Measurements from ENCODE around the gene RNF26. TPM values are rescaled to one million over a fixed set of nuclear protein-coding genes. Genes with fewer than 3 reads are reported as not detected.

Gene RNF26
- total RNA-seq = 10 to 100 TPM; 33.5 to 35.1 TPM

DNA sequence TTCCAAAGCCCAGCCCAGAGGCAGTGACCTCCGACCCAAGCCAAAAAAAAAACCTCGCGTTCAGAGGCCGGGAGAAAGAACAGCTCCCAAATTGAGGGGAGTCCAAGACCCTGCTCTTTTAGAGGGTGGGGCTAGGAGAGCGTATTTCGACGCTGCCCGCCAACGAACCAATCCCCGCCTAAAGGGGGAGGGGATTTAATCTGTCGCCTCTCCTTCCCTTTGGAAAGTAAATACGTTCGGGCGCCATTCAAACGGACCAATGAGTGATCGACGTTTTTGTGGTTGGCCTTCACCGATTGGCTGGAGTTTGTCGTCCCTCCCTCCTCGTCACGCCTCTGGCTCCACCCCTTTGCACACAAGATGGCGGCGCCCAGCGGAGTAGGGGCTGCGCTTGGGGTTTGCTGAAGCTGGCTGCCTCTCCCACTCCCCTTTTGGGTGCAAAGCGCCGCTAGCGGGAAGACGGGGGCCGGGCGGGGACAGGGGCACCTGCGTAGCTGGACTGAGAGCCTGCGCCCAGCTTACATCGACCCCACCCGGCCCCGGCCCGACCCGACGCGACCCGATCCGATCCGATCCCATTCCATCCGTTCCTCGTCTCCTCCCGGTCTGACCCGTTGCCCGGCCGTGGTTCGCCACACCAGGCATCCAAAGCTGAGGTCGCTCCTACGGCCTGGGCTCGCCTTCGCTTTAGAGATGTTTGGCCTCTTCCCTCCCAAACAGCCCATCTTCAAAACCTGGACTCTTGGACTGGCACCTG is at the start of gene RNF26:
TSS of gene RNF26 (plus strand) at position 354 of the 757 bp plus-strand sequence. CDS start 596 bp downstream, outside the sequence.
- peak within 1 kb of the TSS; percentile 94 for H3K27ac Mint-ChIP-seq
- peaks cover 19% of the 10 kb centered on the region for H3K27me3 Mint-ChIP-seq
- peaks cover 60% of the 10 kb centered on the region for H3K4me1 Mint-ChIP-seq
- peaks cover 20% of the 10 kb centered on the region for H3K36me3 Mint-ChIP-seq (ENCODE audit: low read depth)
- peak; percentile 96 for DNase-seq
- ChIA-PET CTCF (interaction anchor here (1.1 to 2.2 kb wide), 4 partner anchors 11 to 47 kb away, joined by 4 to 14 read pairs (median 9); partner anchors contain the start of gene USP2), POLR2A (interaction anchor here (0.6 to 2.1 kb wide), 12 partner anchors 9 to 267 kb away, joined by 3 to 13 read pairs (median 4); partner anchors contain the start of genes C2CD2L, CBL, NLRX1 and VPS11)
- H3K4me3 Mint-ChIP-seq = peak within 1 kb of the TSS; percentile 100
- H3K9me3 Mint-ChIP-seq = no peaks in the 10 kb centered on the region

DNA sequence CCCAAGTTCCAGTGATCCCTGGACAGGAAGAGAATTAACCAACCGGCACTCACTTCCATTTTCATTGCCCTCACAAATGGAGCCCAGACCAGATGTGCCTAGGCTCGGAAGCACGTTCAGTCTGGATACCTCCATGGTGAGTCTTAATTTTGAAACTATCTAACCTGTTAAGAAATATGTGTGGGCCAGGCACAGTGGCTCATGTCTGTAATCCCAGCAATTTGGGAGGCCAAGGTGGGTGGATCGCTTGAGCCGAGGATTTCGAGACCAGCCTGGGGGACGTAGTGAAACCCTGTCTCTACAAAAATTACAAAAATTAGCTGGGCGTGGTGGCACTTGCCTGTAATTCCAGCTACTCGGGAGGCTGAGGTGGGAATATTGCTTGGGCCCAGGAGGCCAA is 48.9 kb upstream of the RNF26 start:
- POLR2A ChIA-PET = interaction anchor here (1.3 to 1.6 kb wide), 2 partner anchors 21 to 22 kb away, joined by 3 to 8 read pairs; no protein-coding TSS in a partner anchor
- CTCF ChIA-PET = interaction anchor here (1.1 to 5.8 kb wide), 8 partner anchors 22 to 203 kb away, joined by 3 to 74 read pairs (median 4); partner anchors contain the start of gene CBL
- no peaks in the 10 kb centered on the region for H3K27me3 Mint-ChIP-seq
- H3K4me3 Mint-ChIP-seq = no peak overlapping the region
- H3K9me3 Mint-ChIP-seq = no peaks in the 10 kb centered on the region
- no peak for DNase-seq
- H3K4me1 Mint-ChIP-seq = peaks cover 28% of the 10 kb centered on the region
- H3K36me3 Mint-ChIP-seq (ENCODE audit: low read depth) = peaks cover 41% of the 10 kb centered on the region
- no peak overlapping the region for H3K27ac Mint-ChIP-seq

DNA sequence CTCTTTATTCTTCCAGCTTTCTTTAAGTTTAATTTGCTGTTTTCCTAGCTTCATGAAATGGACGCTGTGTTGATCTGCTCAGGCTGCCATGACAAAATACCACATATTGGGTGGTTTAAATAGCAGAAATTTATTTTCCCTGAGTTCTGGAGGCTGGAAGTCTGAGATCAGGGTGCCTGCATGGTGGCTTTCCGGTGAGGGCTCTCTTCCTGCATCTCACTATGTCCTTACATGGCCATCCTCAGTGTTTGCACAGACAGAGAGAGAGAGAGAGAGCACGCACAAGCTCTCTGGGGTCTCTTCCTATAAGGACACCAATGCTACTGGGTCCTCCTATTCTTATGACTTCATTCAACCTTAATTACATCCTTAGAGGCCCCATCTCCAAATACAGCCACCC is 46.1 kb upstream of the RNF26 start:
- H3K36me3 Mint-ChIP-seq (ENCODE audit: low read depth) = peaks cover 53% of the 10 kb centered on the region
- DNase-seq = no peak
- H3K4me1 Mint-ChIP-seq = peaks cover 15% of the 10 kb centered on the region
- H3K9me3 Mint-ChIP-seq = peaks cover 3% of the 10 kb centered on the region
- POLR2A ChIA-PET = interaction anchor here (0.7 kb wide), 1 partner anchor 29 kb away, joined by 3 read pairs; no protein-coding TSS in a partner anchor
- H3K27me3 Mint-ChIP-seq = no peaks in the 10 kb centered on the region
- CTCF ChIA-PET = interaction anchor here (1.3 kb wide), 1 partner anchor 33 kb away, joined by 4 read pairs; no protein-coding TSS in a partner anchor
- H3K27ac Mint-ChIP-seq = no peak overlapping the region
- no peak overlapping the region for H3K4me3 Mint-ChIP-seq

DNA sequence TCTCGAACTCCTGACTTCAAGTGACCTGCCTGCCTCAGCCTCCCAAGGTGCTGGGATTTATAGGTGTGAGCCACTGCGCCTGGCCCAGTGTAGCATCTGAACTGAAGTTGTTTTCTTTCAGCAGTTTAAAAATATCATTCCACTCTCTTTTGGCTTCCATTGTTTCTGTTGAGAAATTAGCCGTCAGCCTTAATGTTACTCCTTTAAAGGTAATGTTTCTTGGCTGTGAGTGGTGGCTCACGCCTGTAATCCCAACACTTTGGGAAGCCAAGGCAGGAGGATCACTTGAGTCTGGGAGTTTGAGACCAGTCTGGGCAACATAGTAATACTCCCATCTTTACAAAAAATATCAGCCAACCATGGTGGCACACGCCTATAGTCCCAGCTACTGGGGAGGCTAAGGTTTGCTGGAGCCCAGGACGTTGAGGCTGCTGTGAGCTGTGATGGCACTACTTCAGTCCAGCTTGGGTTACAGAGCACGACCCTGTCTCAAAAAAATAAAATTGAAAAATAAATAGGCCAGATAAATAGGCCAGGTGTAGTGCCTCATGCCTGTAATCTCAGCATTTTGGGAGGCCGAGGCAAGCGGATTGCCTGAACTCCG is 43.3 kb upstream of the RNF26 start:
- peaks cover 2% of the 10 kb centered on the region for H3K4me1 Mint-ChIP-seq
- ChIA-PET CTCF (interaction anchor here (2.4 kb wide), 1 partner anchor 32 kb away, joined by 9 read pairs; no protein-coding TSS in a partner anchor), POLR2A (no interaction called here)
- no peak overlapping the region for H3K27ac Mint-ChIP-seq
- H3K9me3 Mint-ChIP-seq = peaks cover 3% of the 10 kb centered on the region
- no peak overlapping the region for H3K4me3 Mint-ChIP-seq
- peaks cover 41% of the 10 kb centered on the region for H3K36me3 Mint-ChIP-seq (ENCODE audit: low read depth)
- no peak for DNase-seq
- H3K27me3 Mint-ChIP-seq = no peaks in the 10 kb centered on the region

DNA sequence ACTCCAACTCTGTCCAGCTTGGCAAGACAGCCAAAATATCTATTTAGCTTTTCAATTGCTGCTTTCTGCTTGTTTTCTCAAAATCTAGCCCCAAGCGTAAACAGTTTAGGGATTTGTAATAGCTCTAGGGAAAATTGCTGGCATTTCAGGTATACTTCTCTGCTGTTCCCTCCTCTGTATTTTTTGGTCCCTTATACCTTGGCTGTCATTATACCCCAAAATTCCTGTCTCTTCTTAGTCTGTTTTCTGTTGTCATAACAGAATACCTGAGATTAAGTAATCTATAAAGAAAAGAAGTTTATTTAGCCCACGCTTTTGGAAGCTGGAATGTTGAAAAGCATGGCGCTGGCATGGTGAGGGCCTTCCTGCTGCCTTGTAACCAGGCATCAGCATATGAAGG is 40.9 kb upstream of the RNF26 start:
- Mint-ChIP-seq H3K27ac (no peak overlapping the region), H3K9me3 (peaks cover 3% of the 10 kb centered on the region), H3K36me3 (ENCODE audit: low read depth) (peaks cover 42% of the 10 kb centered on the region), H3K4me1 (no peaks in the 10 kb centered on the region), H3K4me3 (no peak overlapping the region), H3K27me3 (no peaks in the 10 kb centered on the region)
- ChIA-PET CTCF (interaction anchor here (1.2 to 1.5 kb wide), 4 partner anchors 10 to 87 kb away, joined by 3 to 6 read pairs (median 4); partner anchors contain the start of gene CBL), POLR2A (no interaction called here)
- no peak for DNase-seq

DNA sequence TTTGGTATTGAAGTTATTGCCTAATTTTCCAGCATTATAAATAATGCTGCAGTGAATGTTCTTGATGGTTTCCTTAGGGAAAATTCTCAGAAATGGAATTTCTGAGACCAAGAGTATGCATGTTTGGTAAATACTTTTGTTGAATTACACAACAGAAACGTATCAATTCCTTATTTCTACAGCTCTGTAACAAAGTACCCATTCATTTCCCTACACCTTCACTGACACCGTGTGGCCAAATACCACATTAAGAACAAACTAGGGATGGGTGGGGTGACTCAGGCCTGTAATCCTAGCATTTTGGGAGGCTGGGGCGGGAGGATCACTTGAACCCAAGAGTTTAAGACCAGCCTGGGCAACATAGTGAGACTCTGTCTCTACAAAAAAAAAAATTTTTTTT is 39.1 kb upstream of the RNF26 start:
- Mint-ChIP-seq H3K9me3 (peaks cover 3% of the 10 kb centered on the region), H3K36me3 (ENCODE audit: low read depth) (peaks cover 50% of the 10 kb centered on the region), H3K4me3 (no peak overlapping the region), H3K4me1 (no peaks in the 10 kb centered on the region), H3K27me3 (no peaks in the 10 kb centered on the region), H3K27ac (no peak overlapping the region)
- DNase-seq = no peak
- POLR2A ChIA-PET = interaction anchor here (0.5 kb wide), 1 partner anchor 39 kb away, joined by 3 read pairs; the partner anchor contains the start of gene RNF26
- CTCF ChIA-PET = interaction anchor here (1.1 kb wide), 1 partner anchor 89 kb away, joined by 6 read pairs; the partner anchor contains the start of gene CBL

DNA sequence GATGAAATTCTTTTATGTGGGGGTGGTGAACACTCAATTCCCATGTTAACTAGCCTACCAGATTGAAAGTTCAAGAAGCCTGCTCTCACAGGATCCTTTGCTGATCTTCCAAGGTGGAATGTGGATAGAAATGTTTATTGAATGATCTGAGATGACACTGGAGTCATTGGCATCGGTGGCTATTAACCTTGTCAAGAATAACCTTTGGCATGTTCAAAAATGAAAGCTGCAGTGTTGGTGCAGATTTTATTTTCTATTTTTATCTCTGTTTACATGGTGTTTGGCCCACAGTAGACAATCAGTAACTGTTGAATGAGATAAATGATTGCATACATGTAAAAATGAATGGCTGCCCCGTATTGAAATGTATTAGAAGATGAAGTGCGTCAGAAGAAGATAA is 36.4 kb upstream of the RNF26 start:
- ChIA-PET CTCF (interaction anchor here (1.0 kb wide), 2 partner anchors 10 to 23 kb away, joined by 3 read pairs; no protein-coding TSS in a partner anchor), POLR2A (no interaction called here)
- H3K36me3 Mint-ChIP-seq (ENCODE audit: low read depth) = peaks cover 56% of the 10 kb centered on the region

DNA sequence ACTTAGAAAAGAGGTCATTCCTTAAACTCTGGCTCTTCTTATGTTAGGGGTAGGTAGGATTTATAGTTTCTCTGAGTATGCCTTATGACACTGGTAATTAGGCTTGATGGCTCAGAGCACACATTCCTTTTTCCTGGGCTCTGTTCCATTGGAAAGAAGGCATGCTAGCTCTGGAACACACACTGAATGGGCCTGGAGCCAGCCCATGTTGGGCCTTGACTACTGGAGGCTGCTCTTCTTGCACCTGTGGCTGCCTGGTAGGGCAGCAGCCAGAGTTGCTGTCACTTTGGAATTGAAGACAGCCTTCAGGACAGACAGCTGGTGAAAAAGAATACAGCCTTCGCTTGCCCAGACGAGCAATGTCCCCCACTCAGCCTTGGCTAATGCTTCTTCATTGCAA is 35.6 kb upstream of the RNF26 start:
- ChIA-PET POLR2A (no interaction called here), CTCF (no interaction called here)
- Mint-ChIP-seq H3K36me3 (ENCODE audit: low read depth) (peaks cover 64% of the 10 kb centered on the region), H3K9me3 (no peaks in the 10 kb centered on the region), H3K27ac (peak overlapping the region; percentile 8), H3K4me3 (no peak overlapping the region), H3K27me3 (no peaks in the 10 kb centered on the region), H3K4me1 (no peaks in the 10 kb centered on the region)
- DNase-seq = no peak

More for the DNA sequence above, 36.4 kb upstream of the RNF26 start:
- Mint-ChIP-seq H3K9me3 (no peaks in the 10 kb centered on the region), H3K27me3 (no peaks in the 10 kb centered on the region), H3K4me3 (no peak overlapping the region), H3K4me1 (no peaks in the 10 kb centered on the region), H3K27ac (no peak overlapping the region)
- DNase-seq = no peak

DNA sequence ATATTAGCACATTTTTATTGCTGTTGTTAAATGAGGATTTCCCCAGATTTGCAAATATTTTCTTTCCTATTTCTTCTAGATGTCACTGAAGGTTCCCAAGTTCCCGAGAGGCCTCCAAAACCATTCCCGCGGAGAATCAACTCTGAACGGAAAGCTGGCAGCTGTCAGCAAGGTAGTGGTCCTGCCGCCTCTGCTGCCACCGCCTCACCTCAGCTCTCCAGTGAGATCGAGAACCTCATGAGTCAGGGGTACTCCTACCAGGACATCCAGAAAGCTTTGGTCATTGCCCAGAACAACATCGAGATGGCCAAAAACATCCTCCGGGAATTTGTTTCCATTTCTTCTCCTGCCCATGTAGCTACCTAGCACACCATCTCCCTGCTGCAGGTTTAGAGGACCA is 34.9 kb upstream of the RNF26 start:
- Mint-ChIP-seq H3K9me3 (no peaks in the 10 kb centered on the region), H3K27ac (no peak overlapping the region), H3K4me1 (no peaks in the 10 kb centered on the region), H3K36me3 (ENCODE audit: low read depth) (peaks cover 69% of the 10 kb centered on the region), H3K27me3 (no peaks in the 10 kb centered on the region), H3K4me3 (no peak overlapping the region)
- CTCF ChIA-PET = interaction anchor here (0.8 kb wide), 1 partner anchor 131 kb away, joined by 3 read pairs; no protein-coding TSS in a partner anchor
- POLR2A ChIA-PET = interaction anchor here (0.8 kb wide), 1 partner anchor 22 kb away, joined by 3 read pairs; no protein-coding TSS in a partner anchor
- no peak for DNase-seq

DNA sequence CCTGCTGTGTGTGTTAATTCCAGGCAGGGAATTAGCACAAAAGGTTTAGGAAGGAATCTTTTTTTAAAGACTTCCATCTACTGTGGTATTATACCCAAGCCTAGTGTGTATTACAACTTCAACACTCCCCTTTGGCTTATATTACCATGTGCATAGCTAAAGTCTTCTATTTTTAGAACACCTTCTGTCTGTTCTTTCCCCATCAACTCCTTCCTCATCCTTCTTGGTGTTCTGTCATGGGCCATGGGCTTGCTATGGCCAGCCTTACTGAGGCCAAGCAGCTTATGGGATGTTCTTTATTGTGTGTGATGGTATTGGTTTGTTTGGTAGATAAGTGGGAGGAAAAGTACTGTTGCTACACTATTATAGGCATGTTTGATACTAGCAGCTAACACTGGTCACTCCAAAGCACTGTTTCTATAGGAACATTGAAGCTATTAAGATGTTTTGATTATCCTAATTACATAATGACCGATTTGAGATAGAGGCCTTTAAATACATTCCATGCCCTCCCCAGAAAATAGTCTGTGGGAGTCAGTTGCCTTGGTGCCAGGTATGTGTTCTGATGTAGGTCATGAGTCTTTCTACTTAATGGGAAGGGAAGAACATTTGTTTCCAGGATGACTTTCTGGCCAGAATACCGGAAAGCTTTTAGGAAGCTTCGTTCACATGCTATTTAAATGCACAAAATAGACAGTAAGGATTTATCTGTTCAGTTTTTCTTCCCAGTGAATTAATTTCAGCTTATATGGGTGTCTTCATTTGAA is 33.9 kb upstream of the RNF26 start:
- Mint-ChIP-seq H3K4me1 (peaks cover 4% of the 10 kb centered on the region), H3K27ac (no peak overlapping the region), H3K9me3 (no peaks in the 10 kb centered on the region), H3K27me3 (no peaks in the 10 kb centered on the region), H3K36me3 (ENCODE audit: low read depth) (peaks cover 75% of the 10 kb centered on the region), H3K4me3 (no peak overlapping the region)
- no peak for DNase-seq
- ChIA-PET CTCF (interaction anchor here (0.8 to 1.6 kb wide), 5 partner anchors 20 to 131 kb away, joined by 3 to 5 read pairs (median 4); partner anchors contain the start of gene CBL), POLR2A (interaction anchor here (0.8 kb wide), 1 partner anchor 21 kb away, joined by 3 read pairs; no protein-coding TSS in a partner anchor)

DNA sequence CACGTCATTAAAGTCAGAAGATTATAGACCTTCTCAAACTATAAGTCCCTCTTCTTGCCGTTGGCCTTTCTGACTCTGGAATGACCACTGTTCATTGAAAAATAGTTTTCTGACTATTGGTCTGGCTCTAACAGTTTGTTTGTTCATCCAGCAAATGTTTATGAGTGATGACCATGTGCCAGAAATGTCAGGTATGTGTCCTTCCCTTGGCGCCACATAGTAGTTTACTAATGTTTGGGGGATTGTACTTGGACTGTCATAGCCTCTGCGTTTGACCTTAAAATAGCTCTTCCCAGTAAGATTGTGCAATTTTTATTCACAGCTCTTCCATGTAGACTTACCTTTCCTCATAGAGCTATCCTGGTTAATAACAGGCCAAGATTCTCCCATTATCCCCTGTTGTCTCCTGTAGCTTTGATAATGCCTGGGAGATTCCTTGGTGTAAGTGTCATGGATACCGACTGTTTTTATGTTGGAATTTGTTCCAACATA is 31.1 kb upstream of the RNF26 start:
- Mint-ChIP-seq H3K4me3 (no peak overlapping the region), H3K27me3 (no peaks in the 10 kb centered on the region), H3K9me3 (no peaks in the 10 kb centered on the region), H3K4me1 (peaks cover 20% of the 10 kb centered on the region), H3K27ac (no peak overlapping the region), H3K36me3 (ENCODE audit: low read depth) (peaks cover 67% of the 10 kb centered on the region)
- ChIA-PET POLR2A (interaction anchor here (1.6 kb wide), 1 partner anchor 13 kb away, joined by 6 read pairs; the partner anchor contains the start of gene MCAM), CTCF (interaction anchor here (6.3 kb wide), 1 partner anchor 19 kb away, joined by 45 read pairs; no protein-coding TSS in a partner anchor)
- no peak for DNase-seq

Data from activated CD4-positive, alpha-beta memory T cell treated with anti-CD3 and anti-CD28 coated beads, Interleukin-2, amount 10 ng/mL, durations not matched to agents 7 days and 5 days (primary cell).